HG03066 (cell line): ENCODE data around the gene HDAC4.
"Not testable (repeated sequence)": the region's sequence is repeated elsewhere in the genome, so short reads cannot be mapped to it uniquely, and the experiment has no call there.

Experiments
- ATAC-seq: cut with Tn5 transposase; IDR thresholded peaks from one replicate; pipeline ENCODE4 v1.9.1; 2021; ENCODE audit warnings: low read depth; ENCODE audit not compliant: unreplicated experiment

HDAC4 gene

GRCh38 chr2:239288237-239288636 is 112.6 kb downstream of the HDAC4 start:
- no peak for ATAC-seq

GRCh38 chr2:239287461-239287860 is 113.4 kb downstream of the HDAC4 start:
- no peak for ATAC-seq

GRCh38 chr2:239286901-239287300 is 113.9 kb downstream of the HDAC4 start:
- no peak for ATAC-seq

- ATAC-seq, result no peak
Measured at GRCh38 chr2:239285932-239286230, 114.9 kb downstream of the HDAC4 start.

GRCh38 chr2:239285071-239285931 is 115.5 kb downstream of the HDAC4 start:
- no peak for ATAC-seq

GRCh38 chr2:239283961-239284795 is 116.6 kb downstream of the HDAC4 start:
- ATAC-seq, result no peak

- no peak for ATAC-seq
Measured at GRCh38 chr2:239283288-239283945, 117.4 kb downstream of the HDAC4 start.

GRCh38 chr2:239282448-239283287 is 118.2 kb downstream of the HDAC4 start:
- ATAC-seq, result no peak

- ATAC-seq, result not testable (repeated sequence)
Measured at GRCh38 chr2:239280296-239281017, 120.4 kb downstream of the HDAC4 start.

- no peak for ATAC-seq
Measured at GRCh38 chr2:239279508-239280295, 121.1 kb downstream of the HDAC4 start.

- ATAC-seq, result no peak
Measured at GRCh38 chr2:239278941-239279365, 121.9 kb downstream of the HDAC4 start.

GRCh38 chr2:239278361-239278760 is 122.5 kb downstream of the HDAC4 start:
- no peak for ATAC-seq

GRCh38 chr2:239277401-239278085 is 123.3 kb downstream of the HDAC4 start:
- ATAC-seq, result no peak

- no peak for ATAC-seq
Measured at GRCh38 chr2:239276851-239277250, 124.0 kb downstream of the HDAC4 start.

- ATAC-seq, result no peak
Measured at GRCh38 chr2:239275847-239276831, 124.7 kb downstream of the HDAC4 start.

- no peak for ATAC-seq
Measured at GRCh38 chr2:239275044-239275685, 125.7 kb downstream of the HDAC4 start.
